AG04449 (cell line): ENCODE measurements around the gene CDC42SE2.

Experiments used
- CTCF ChIA-PET: fragments of 350-600 bp; formaldehyde crosslinking; extraction: SDS; loops from one replicate; lab custom pipeline; 2021; ENCODE audit warnings: antibody characterized with exemption; lab: Yijun Ruan, JAX
- POLR2A ChIA-PET: fragments of 400-600, 350-600 bp; formaldehyde crosslinking; extraction: SDS; loops from one replicate; lab custom pipeline; 2020; ENCODE audit warnings: antibody characterized with exemption, inconsistent platforms; lab: Yijun Ruan, JAX
- DNase-seq: peaks from one replicate; pipeline ENCODE4 v3.0.0-alpha.2; 2010; ENCODE audit warnings: low read depth, low spot score
- H3K4me3 ChIP-seq: 2 replicates; pipeline ENCODE4 v1.5.1; 2011; ENCODE audit warnings: low read depth, mild to moderate bottlenecking, control low read depth, low read length
- CTCF ChIP-seq: IDR thresholded peaks from one replicate; pipeline ENCODE4 v1.5.1; 2011; ENCODE audit warnings: mild to moderate bottlenecking, moderate library complexity, low read length, control low read depth, inconsistent platforms; ENCODE audit not compliant: insufficient read depth; ENCODE audit errors: missing control alignments

The CDC42SE2 gene

GRCh38 chr5:131406975-131407638 lies 143.3 kb downstream of the CDC42SE2 start:
- TF ChIP-seq CTCF, result no peak
- POLR2A ChIA-PET, result no interaction called here
- no peak overlapping the region for H3K4me3 ChIP-seq
- no peak for DNase-seq
- CTCF ChIA-PET, result no interaction called here

GRCh38 chr5:131413605-131414559 lies 150.0 kb downstream of the CDC42SE2 start:
- TF ChIP-seq CTCF, result no peak
- ChIA-PET CTCF (interaction anchor here (1.0 to 2.5 kb wide), 4 partner anchors 8 to 1514 kb away, joined by 3 to 9 read pairs (median 5); no protein-coding TSS in a partner anchor), POLR2A (no interaction called here)
- DNase-seq, result no peak
- no peak overlapping the region for H3K4me3 ChIP-seq

- POLR2A ChIA-PET, result no interaction called here
- CTCF ChIA-PET, result interaction anchor here (1.0 to 2.1 kb wide), 12 partner anchors 8 to 545 kb away, joined by 3 to 6 read pairs (median 4); partner anchors contain the start of gene HINT1
- H3K4me3 ChIP-seq, result no peak overlapping the region
- DNase-seq, result no peak
- TF ChIP-seq CTCF, result no peak
These were observed 152.9 kb downstream of the CDC42SE2 start for GRCh38 chr5:131416729-131417128.

- no peak for DNase-seq
- POLR2A ChIA-PET, result no interaction called here
- CTCF ChIA-PET, result interaction anchor here (1.1 to 2.1 kb wide), 6 partner anchors 7 to 546 kb away, joined by 3 to 5 read pairs (median 4); no protein-coding TSS in a partner anchor
- no peak overlapping the region for H3K4me3 ChIP-seq
- TF ChIP-seq CTCF, result peak; percentile 64
These were observed 153.5 kb downstream of the CDC42SE2 start for GRCh38 chr5:131417240-131417869.

DNA sequence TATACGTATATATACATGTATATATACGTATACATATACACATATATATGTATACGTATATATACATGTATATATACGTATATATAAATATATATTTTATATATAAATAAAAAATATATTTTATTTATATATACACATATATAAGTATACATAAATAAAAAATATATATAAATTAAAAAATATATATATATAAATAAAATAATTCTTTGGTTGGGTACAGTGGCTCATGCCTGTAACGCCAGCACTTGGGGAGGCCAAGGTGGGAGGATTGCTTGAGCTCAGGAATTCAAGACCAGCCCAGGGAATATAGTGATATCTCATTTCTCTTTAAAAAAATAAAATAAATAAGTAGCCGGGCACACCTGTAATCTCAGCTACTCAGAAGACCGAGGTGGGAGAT lies 155.0 kb downstream of the CDC42SE2 start:
- H3K4me3 ChIP-seq, result no peak overlapping the region
- TF ChIP-seq CTCF, result no peak
- ChIA-PET CTCF (interaction anchor here (0.6 to 1.9 kb wide), 9 partner anchors 8 to 1519 kb away, joined by 3 to 6 read pairs (median 4); no protein-coding TSS in a partner anchor), POLR2A (no interaction called here)
- no peak for DNase-seq
